RWPE1 (cell line): ENCODE measurements around the gene SGTA.

ENCODE experiments used
- CTCF ChIA-PET: fragments of 350-600 bp; sonication (Branson Sonifier 250); formaldehyde crosslinking; extraction: SDS; loops from one replicate; lab custom pipeline; 2021; lab: Yijun Ruan, JAX
- POLR2A ChIA-PET: fragments of 400-600 bp; formaldehyde crosslinking; extraction: SDS; loops from one replicate; lab custom pipeline; 2020; ENCODE audit warnings: antibody characterized with exemption; ENCODE audit not compliant: low non-redundant PET; lab: Yijun Ruan, JAX
- DNase-seq: peaks from one replicate; pipeline ENCODE4 v3.0.0; 2012; ENCODE audit warnings: low spot score
- H3K27ac ChIP-seq: fragments of 450-650 bp; 2 replicates; pipeline ENCODE4 v1.5.1; 2017
- CTCF ChIP-seq: fragments of 450-650 bp; conservative IDR thresholded peaks from 2 replicates; pipeline ENCODE4 v1.5.1; 2017; ENCODE audit warnings: low read depth, mild to moderate bottlenecking

SGTA gene

GRCh38 chr19:2788237-2788636 lies 5.2 kb upstream of the SGTA start:
- DNase-seq, result no peak
- ChIA-PET CTCF (interaction anchor here (0.7 kb wide), 1 partner anchor 24 kb away, joined by 3 read pairs; no protein-coding TSS in a partner anchor), POLR2A (interaction anchor here (0.6 kb wide), 1 partner anchor 89 kb away, joined by 5 read pairs; no protein-coding TSS in a partner anchor)
- TF ChIP-seq CTCF, result no peak
- no peak overlapping the region for H3K27ac ChIP-seq

- ChIA-PET CTCF (interaction anchor here (0.7 kb wide), 1 partner anchor 170 kb away, joined by 7 read pairs; no protein-coding TSS in a partner anchor), POLR2A (no interaction called here)
- DNase-seq, result no peak
- H3K27ac ChIP-seq, result peak overlapping the region; percentile 78
- TF ChIP-seq CTCF, result no peak
Measured at GRCh38 chr19:2787115-2787514, 4.0 kb upstream of the SGTA start.

- POLR2A ChIA-PET, result no interaction called here
- peak within 1 kb of the TSS; percentile 78 for H3K27ac ChIP-seq
- peak; percentile 99 for DNase-seq
- TF ChIP-seq CTCF, result no peak
- CTCF ChIA-PET, result no interaction called here
Measured at GRCh38 chr19:2785244-2785997, 2.3 kb upstream of the SGTA start, which contains the start of gene THOP1. Gene THOP1, plus strand, starts transcription at chr19:2785503. Its CDS starts 160 bp downstream, at chr19:2785663.

GRCh38 chr19:2783781-2784145 lies 690 bp upstream of the SGTA start:
- TF ChIP-seq CTCF, result no peak
- no peak for DNase-seq
- ChIA-PET POLR2A (no interaction called here), CTCF (interaction anchor here (1.1 kb wide), 1 partner anchor 135 kb away, joined by 3 read pairs; no protein-coding TSS in a partner anchor)
- H3K27ac ChIP-seq, result peak overlapping the region; percentile 79

- CTCF ChIA-PET, result interaction anchor here (1.1 kb wide), 1 partner anchor 134 kb away, joined by 3 read pairs; no protein-coding TSS in a partner anchor
- no peak for TF ChIP-seq CTCF
- DNase-seq, result no peak
- H3K27ac ChIP-seq, result peak overlapping the region; percentile 79
- POLR2A ChIA-PET, result no interaction called here
Measured at GRCh38 chr19:2782329-2782935, 641 bp downstream of the SGTA start.

GRCh38 chr19:2780284-2780683 lies 2.8 kb downstream of the SGTA start:
- TF ChIP-seq CTCF, result no peak
- H3K27ac ChIP-seq, result peak overlapping the region; percentile 26
- ChIA-PET CTCF (interaction anchor here (0.6 to 1.6 kb wide), 2 partner anchors 30 to 31 kb away, joined by 3 read pairs; no protein-coding TSS in a partner anchor), POLR2A (no interaction called here)
- no peak for DNase-seq
